ENCODE data around the gene ELF2. TPM values are rescaled to one million over a fixed set of nuclear protein-coding genes. Genes with fewer than 3 reads are reported as not detected.

The ELF2 gene
- total RNA-seq, 6 donors from 2014 or later, result 34.5 to 87.0 (median 39.1) TPM

DNA sequence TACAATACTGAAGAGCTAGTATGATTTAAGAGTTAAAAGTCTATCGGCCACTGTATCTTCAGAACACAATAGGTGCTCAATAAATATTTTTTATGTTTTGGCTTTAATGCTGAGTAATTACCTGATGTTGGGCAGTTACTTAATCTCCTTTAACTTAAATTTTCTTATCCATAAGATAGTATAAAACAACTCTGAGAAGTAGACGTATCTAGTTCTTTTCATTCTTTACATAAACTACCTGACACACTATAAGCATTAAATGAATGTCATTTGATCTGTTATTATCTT, 22.9 kb downstream of the ELF2 start:
- WGBS, 2 donors, result 84 to 90% methylated on average over 2 of the region's 2 CpGs
- Histone ChIP-seq H3K27me3 (no peaks in the 10 kb centered on the region), H3K9me3 (no peaks in the 10 kb centered on the region), H3K4me1 (peaks cover 5 to 17% (median 10%) of the 10 kb centered on the region in 4 donors), H3K36me3 (peaks cover 0 to 2% (median 0%) of the 10 kb centered on the region in 4 donors), H3K4me3 (no peak overlapping the region), H3K27ac (no peak overlapping the region)
- no peak for ATAC-seq (ENCODE audit: low FRiP score in 2 of 2)
- TF ChIP-seq POLR2A (IDR thresholded peaks at IDR 0.05), result no peak
- TF ChIP-seq EP300 (IDR thresholded peaks at IDR 0.05), result no peak
- no peak for TF ChIP-seq POLR2AphosphoS5 (IDR thresholded peaks at IDR 0.05)
- no peak for TF ChIP-seq CTCF (IDR thresholded peaks at IDR 0.05)
- no peak for DNase-seq

DNA sequence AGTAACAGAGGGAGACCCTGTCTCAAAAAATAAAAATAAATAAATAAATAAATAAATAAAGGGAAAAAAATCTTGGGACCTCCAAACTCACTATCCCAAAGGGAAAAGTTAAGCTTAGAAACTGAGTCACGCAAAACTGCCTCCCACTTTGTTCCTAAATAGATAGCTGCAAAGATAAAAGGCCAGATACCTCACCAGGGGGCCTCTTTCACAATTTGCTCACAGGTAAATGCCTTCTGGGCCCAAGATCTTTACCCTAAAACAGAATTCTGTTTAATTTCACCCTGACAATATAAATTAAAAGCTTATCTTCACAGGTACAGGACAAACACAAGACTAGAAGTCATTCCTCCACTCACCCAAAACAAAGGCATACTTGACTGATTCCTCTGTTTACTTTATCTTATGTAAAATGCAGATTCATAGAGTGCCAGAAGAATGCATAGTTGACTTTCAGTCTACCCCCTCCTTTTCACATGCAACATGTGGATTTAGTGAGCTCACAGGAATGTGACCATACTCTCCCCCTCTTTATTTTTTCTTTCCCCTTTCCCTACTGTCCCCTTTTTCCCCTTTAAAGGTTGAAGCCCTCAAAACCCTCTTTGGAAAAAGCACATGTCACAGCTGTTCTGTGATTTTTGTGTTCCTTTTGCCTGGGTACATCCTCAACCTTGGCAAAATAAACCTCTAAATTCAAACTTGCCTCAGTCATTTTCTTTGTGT, 23.4 kb downstream of the ELF2 start:
- Histone ChIP-seq H3K9me3 (no peaks in the 10 kb centered on the region), H3K27me3 (no peaks in the 10 kb centered on the region), H3K36me3 (peaks cover 0 to 2% (median 0%) of the 10 kb centered on the region in 4 donors), H3K4me1 (peaks cover 5 to 17% (median 10%) of the 10 kb centered on the region in 4 donors), H3K27ac (no peak overlapping the region), H3K4me3 (no peak overlapping the region)
- WGBS, 2 donors, result 97 to 100% methylated on average over 1 of the region's 1 CpG
- ATAC-seq (ENCODE audit: low FRiP score in 2 of 2) (no peak), DNase-seq (no peak)
- TF ChIP-seq EP300 (IDR thresholded peaks at IDR 0.05) (no peak), POLR2AphosphoS5 (IDR thresholded peaks at IDR 0.05) (no peak), CTCF (IDR thresholded peaks at IDR 0.05) (no peak), POLR2A (IDR thresholded peaks at IDR 0.05) (no peak)

DNA sequence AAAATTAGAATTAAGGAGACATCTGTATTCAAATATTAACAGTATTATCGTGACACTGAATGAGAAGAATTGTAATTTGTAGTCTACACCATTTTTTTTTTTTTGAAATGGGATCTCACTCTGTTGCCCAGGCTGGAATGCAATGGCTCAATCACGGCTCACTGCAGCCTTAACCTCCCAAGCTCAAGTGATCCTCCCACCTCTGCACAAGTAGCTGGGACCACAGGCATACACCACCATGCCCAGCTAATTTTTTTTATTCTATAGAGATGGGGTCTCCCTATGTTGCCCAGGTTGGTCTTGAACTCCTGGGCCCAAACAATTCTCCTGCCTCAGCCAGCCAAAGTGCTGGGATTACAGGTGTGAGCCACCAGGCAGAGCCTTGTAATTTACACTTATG, 24.8 kb downstream of the ELF2 start:
- Histone ChIP-seq H3K27ac (no peak overlapping the region), H3K36me3 (no peaks in the 10 kb centered on the region), H3K4me3 (no peak overlapping the region), H3K4me1 (peaks cover 5 to 17% (median 10%) of the 10 kb centered on the region in 4 donors), H3K9me3 (no peaks in the 10 kb centered on the region), H3K27me3 (no peaks in the 10 kb centered on the region)
- 89 to 93% methylated on average over 2 of the region's 2 CpGs for WGBS, 2 donors
- no peak for ATAC-seq (ENCODE audit: low FRiP score in 2 of 2)
- DNase-seq, result no peak
- TF ChIP-seq POLR2AphosphoS5 (IDR thresholded peaks at IDR 0.05) (no peak), CTCF (IDR thresholded peaks at IDR 0.05) (no peak), POLR2A (IDR thresholded peaks at IDR 0.05) (no peak), EP300 (IDR thresholded peaks at IDR 0.05) (no peak)

- TF ChIP-seq POLR2A (IDR thresholded peaks at IDR 0.05) (no peak), EP300 (IDR thresholded peaks at IDR 0.05) (no peak), CTCF (IDR thresholded peaks at IDR 0.05) (no peak), POLR2AphosphoS5 (IDR thresholded peaks at IDR 0.05) (no peak)
- no peaks in the 10 kb centered on the region for H3K36me3 ChIP-seq
- ATAC-seq (ENCODE audit: low FRiP score in 2 of 2), result no peak
- DNase-seq, result no peak
- H3K27ac ChIP-seq, result no peak overlapping the region
- H3K4me1 ChIP-seq, result peaks cover 25 to 28% (median 27%) of the 10 kb centered on the region in 4 donors
- no peaks in the 10 kb centered on the region for H3K27me3 ChIP-seq
- 93 to 95% methylated on average over 8 of the region's 8 CpGs for WGBS, 2 donors
- no peak overlapping the region for H3K4me3 ChIP-seq
- H3K9me3 ChIP-seq, result no peaks in the 10 kb centered on the region
These were observed 29.9 kb downstream of the ELF2 start for GRCh38 chr4:139146926-139147629.
